Central memory CD8-positive, alpha-beta T cell (primary cell): Measurements from ENCODE around the gene OPRM1.

Experiments
- ATAC-seq: fragments of 150-1000 bp; cut with Tn5 transposase; replicated peaks from 2 replicates; pipeline ENCODE4 v1.10.0; 2022; ENCODE audit warnings: mild to moderate bottlenecking, moderate FRiP score, moderate number of reproducible peaks; ENCODE audit not compliant: poor library complexity, severe bottlenecking; ENCODE audit errors: extremely low read depth
- DNase-seq, 2 donors: peaks; one replicate each; pipeline ENCODE4 v3.0.0; 2021; ENCODE audit warnings: low spot score in 2 of 2
- H3K27ac Mint-ChIP-seq: one replicate; pipeline ENCODE4 v1.8.0; 2022; ENCODE audit warnings: low read depth, mild to moderate bottlenecking, moderate library complexity, mixed read lengths
- H3K27me3 Mint-ChIP-seq: one replicate; pipeline ENCODE4 v1.8.0; 2022; ENCODE audit warnings: mixed read lengths
- H3K36me3 Mint-ChIP-seq: one replicate; pipeline ENCODE4 v1.8.0; 2022; ENCODE audit warnings: mild to moderate bottlenecking, moderate library complexity, mixed read lengths; ENCODE audit not compliant: insufficient read depth
- H3K4me1 Mint-ChIP-seq: one replicate; pipeline ENCODE4 v1.8.0; 2022; ENCODE audit warnings: mixed read lengths
- H3K4me3 Mint-ChIP-seq: one replicate; pipeline ENCODE4 v1.8.0; 2022; ENCODE audit warnings: mild to moderate bottlenecking, moderate library complexity, mixed read lengths
- H3K9me3 Mint-ChIP-seq: one replicate; pipeline ENCODE4 v1.8.0; 2022; ENCODE audit warnings: mixed read lengths

Gene OPRM1

GRCh38 chr6:154093231-154094044 is 54.4 kb downstream of the OPRM1 start:
- H3K4me1 Mint-ChIP-seq, result no peaks in the 10 kb centered on the region
- H3K9me3 Mint-ChIP-seq, result no peaks in the 10 kb centered on the region
- no peak overlapping the region for H3K27ac Mint-ChIP-seq
- no peak overlapping the region for H3K4me3 Mint-ChIP-seq
- DNase-seq, result no peak
- H3K27me3 Mint-ChIP-seq, result peaks cover 55% of the 10 kb centered on the region
- ATAC-seq, result no peak
- H3K36me3 Mint-ChIP-seq, result no peaks in the 10 kb centered on the region

GRCh38 chr6:154095571-154095970 is 56.5 kb downstream of the OPRM1 start:
- ATAC-seq (no peak), DNase-seq (no peak)
- Mint-ChIP-seq H3K27me3 (peaks cover 61% of the 10 kb centered on the region), H3K4me3 (no peak overlapping the region), H3K4me1 (no peaks in the 10 kb centered on the region), H3K27ac (no peak overlapping the region), H3K9me3 (no peaks in the 10 kb centered on the region), H3K36me3 (no peaks in the 10 kb centered on the region)

GRCh38 chr6:154096316-154096715 is 57.3 kb downstream of the OPRM1 start:
- H3K27me3 Mint-ChIP-seq, result peaks cover 65% of the 10 kb centered on the region
- H3K4me1 Mint-ChIP-seq, result no peaks in the 10 kb centered on the region
- H3K4me3 Mint-ChIP-seq, result no peak overlapping the region
- no peak overlapping the region for H3K27ac Mint-ChIP-seq
- no peaks in the 10 kb centered on the region for H3K36me3 Mint-ChIP-seq
- H3K9me3 Mint-ChIP-seq, result no peaks in the 10 kb centered on the region
- ATAC-seq (no peak), DNase-seq (no peak)

- no peaks in the 10 kb centered on the region for H3K4me1 Mint-ChIP-seq
- DNase-seq (no peak), ATAC-seq (no peak)
- no peaks in the 10 kb centered on the region for H3K36me3 Mint-ChIP-seq
- peaks cover 70% of the 10 kb centered on the region for H3K27me3 Mint-ChIP-seq
- no peak overlapping the region for H3K27ac Mint-ChIP-seq
- no peak overlapping the region for H3K4me3 Mint-ChIP-seq
- H3K9me3 Mint-ChIP-seq, result no peaks in the 10 kb centered on the region
Observed at GRCh38 chr6:154096834-154097233, 57.8 kb downstream of the OPRM1 start.

GRCh38 chr6:154099211-154099610 is 60.2 kb downstream of the OPRM1 start:
- DNase-seq (no peak), ATAC-seq (no peak)
- Mint-ChIP-seq H3K27me3 (peaks cover 70% of the 10 kb centered on the region), H3K36me3 (no peaks in the 10 kb centered on the region), H3K4me3 (no peak overlapping the region), H3K4me1 (no peaks in the 10 kb centered on the region), H3K9me3 (no peaks in the 10 kb centered on the region), H3K27ac (no peak overlapping the region)

- H3K4me3 Mint-ChIP-seq, result no peak overlapping the region
- H3K4me1 Mint-ChIP-seq, result no peaks in the 10 kb centered on the region
- no peaks in the 10 kb centered on the region for H3K36me3 Mint-ChIP-seq
- no peak overlapping the region for H3K27ac Mint-ChIP-seq
- H3K9me3 Mint-ChIP-seq, result no peaks in the 10 kb centered on the region
- no peak for ATAC-seq
- no peak for DNase-seq
- H3K27me3 Mint-ChIP-seq, result peaks cover 54% of the 10 kb centered on the region
Observed at GRCh38 chr6:154106251-154106650, 67.2 kb downstream of the OPRM1 start.

GRCh38 chr6:154111025-154111424 is 72.0 kb downstream of the OPRM1 start:
- Mint-ChIP-seq H3K4me1 (no peaks in the 10 kb centered on the region), H3K4me3 (no peak overlapping the region), H3K27ac (no peak overlapping the region), H3K27me3 (peaks cover 68% of the 10 kb centered on the region), H3K36me3 (peaks cover 3% of the 10 kb centered on the region), H3K9me3 (no peaks in the 10 kb centered on the region)
- ATAC-seq (no peak), DNase-seq (no peak)

GRCh38 chr6:154112181-154112809 is 73.3 kb downstream of the OPRM1 start:
- H3K4me3 Mint-ChIP-seq, result no peak overlapping the region
- H3K4me1 Mint-ChIP-seq, result no peaks in the 10 kb centered on the region
- H3K27ac Mint-ChIP-seq, result no peak overlapping the region
- no peak for DNase-seq
- H3K9me3 Mint-ChIP-seq, result no peaks in the 10 kb centered on the region
- ATAC-seq, result no peak
- H3K36me3 Mint-ChIP-seq, result peaks cover 3% of the 10 kb centered on the region
- H3K27me3 Mint-ChIP-seq, result peaks cover 68% of the 10 kb centered on the region

- Mint-ChIP-seq H3K4me1 (no peaks in the 10 kb centered on the region), H3K4me3 (no peak overlapping the region), H3K9me3 (no peaks in the 10 kb centered on the region), H3K36me3 (peaks cover 3% of the 10 kb centered on the region), H3K27me3 (peaks cover 62% of the 10 kb centered on the region), H3K27ac (no peak overlapping the region)
- no peak for ATAC-seq
- DNase-seq, result no peak
Observed at GRCh38 chr6:154113392-154113791, 74.4 kb downstream of the OPRM1 start.

GRCh38 chr6:154117485-154117884 is 78.4 kb downstream of the OPRM1 start:
- H3K27me3 Mint-ChIP-seq, result peaks cover 83% of the 10 kb centered on the region
- ATAC-seq (no peak), DNase-seq (no peak)
- H3K27ac Mint-ChIP-seq, result no peak overlapping the region
- H3K4me3 Mint-ChIP-seq, result no peak overlapping the region
- H3K4me1 Mint-ChIP-seq, result no peaks in the 10 kb centered on the region
- H3K36me3 Mint-ChIP-seq, result peaks cover 3% of the 10 kb centered on the region
- no peaks in the 10 kb centered on the region for H3K9me3 Mint-ChIP-seq

GRCh38 chr6:154122195-154122925 is 83.3 kb downstream of the OPRM1 start:
- no peaks in the 10 kb centered on the region for H3K9me3 Mint-ChIP-seq

GRCh38 chr6:154123155-154123956 is 84.3 kb downstream of the OPRM1 start:
- Mint-ChIP-seq H3K27me3 (peaks cover 66% of the 10 kb centered on the region), H3K36me3 (no peaks in the 10 kb centered on the region), H3K4me1 (no peaks in the 10 kb centered on the region), H3K27ac (no peak overlapping the region), H3K9me3 (no peaks in the 10 kb centered on the region), H3K4me3 (no peak overlapping the region)
- no peak for ATAC-seq
- DNase-seq, result no peak

More at GRCh38 chr6:154122195-154122925, 83.3 kb downstream of the OPRM1 start:
- Mint-ChIP-seq H3K27me3 (peaks cover 63% of the 10 kb centered on the region), H3K4me1 (no peaks in the 10 kb centered on the region), H3K36me3 (no peaks in the 10 kb centered on the region), H3K27ac (no peak overlapping the region), H3K4me3 (no peak overlapping the region)
- DNase-seq (no peak), ATAC-seq (no peak)
